Heart left ventricle (tissue), 16 donors: Measurements from ENCODE around the gene TAC4. TPM values are rescaled to one million over a fixed set of nuclear protein-coding genes. Genes with fewer than 3 reads are reported as not detected.

Experiments
- ATAC-seq, 4 donors: fragments of 200-7000 bp; cut with Tn5 transposase; one replicate each; pipeline ENCODE4 v1.9.1; 2020 to 2022; ENCODE audit warnings: moderate library complexity in 4 of 4, mild to moderate bottlenecking in 3 of 4, moderate number of reproducible peaks in 1 of 4
- DNase-seq, 5 donors: peaks; one replicate each; pipeline ENCODE4 v3.0.0-alpha.2; 2020
- H3K27ac ChIP-seq, 12 donors: fragments of 200-600 bp; sonication (generic) in 4 of 12; one replicate each; pipeline versions ENCODE4 v1.5.0 to v1.8.0; 2016 to 2022; ENCODE audit warnings: mild to moderate bottlenecking in 2 of 12
- H3K27me3 ChIP-seq, 9 donors: fragments of 200-600 bp; sonication (generic) in 2 of 9; one replicate each; pipeline versions ENCODE4 v1.5.1 to v1.8.0; 2016 to 2022; ENCODE audit warnings: mild to moderate bottlenecking in 3 of 9
- H3K36me3 ChIP-seq, 9 donors: fragments of 200-600 bp; sonication (generic) in 2 of 9; one replicate each; pipeline versions ENCODE4 v1.5.0 to v1.8.0; 2018 to 2022; ENCODE audit warnings: mild to moderate bottlenecking in 2 of 9
- H3K4me1 ChIP-seq, 12 donors: fragments of 200-600 bp; sonication (generic) in 4 of 12; one replicate each; pipeline versions ENCODE4 v1.5.0 to v1.8.0; 2016 to 2022; ENCODE audit warnings: mild to moderate bottlenecking in 3 of 12
- H3K4me3 ChIP-seq, 12 donors: fragments of 200-600 bp; sonication (generic) in 4 of 12; one replicate each; pipeline versions ENCODE4 v1.5.0 to v1.8.0; 2017 to 2022; ENCODE audit warnings: mild to moderate bottlenecking in 9 of 12, moderate library complexity in 4 of 12
- H3K9me3 ChIP-seq, 12 donors: fragments of 200-600 bp; sonication (generic) in 4 of 12; one replicate each; pipeline versions ENCODE4 v1.5.0 to v1.8.0; 2016 to 2022; ENCODE audit warnings: mild to moderate bottlenecking in 1 of 12
- POLR2A ChIP-seq, 2 donors: fragments of 450-650 bp; IDR thresholded peaks; one replicate each; pipeline ENCODE4 v1.6.1; 2017; ENCODE audit warnings: antibody characterized with exemption in 2 of 2, mild to moderate bottlenecking in 2 of 2, moderate library complexity in 2 of 2
- WGBS, 4 donors: extraction: QIAGEN DNeasy Blood & Tissue Kit in 2 of 4; methylation state at CpG; one replicate each; pipeline versions ENCODE4 v1.1.5 to v1.1.7; 2013 to 2018; 5-methylcytosine and 5-hydroxymethylcytosine counted together
- intact Hi-C, 10 donors: fragments of 100-400 bp; cut with DNase I; formaldehyde crosslinking; loops; one replicate each; pipeline versions ENCODE4 v1.11.1 to v1.14.2; 2022
- polyA plus RNA-seq, 2 donors: library from polyadenylated mRNA; stranded (reverse); fragments of 200-250 nt; gene quantifications; one replicate each; pipeline ENCODE4 v1.2.3, GENCODE V29; 2013
- total RNA-seq, 9 donors: library from RNA; depleted of rRNA in 2 of 9; stranded (reverse); fragments of >200 nt in 2 of 9; fragmentation: NEBNext Ultra II Directional in 3 of 9; extraction: Animal tissue kit (Norgen Biotek cat#: 25700) in 3 of 9; gene quantifications; one replicate each; pipeline versions ENCODE4 v1.1.0 to v1.2.4, GENCODE V29; 2016 to 2023
- TF ChIP-seq, protein P1 (sequence below), 12 donors: fragments of 200-600 bp; sonication (generic) in 4 of 12; IDR thresholded peaks; one replicate each; pipeline versions ENCODE4 v1.5.0 to v1.8.0; 2018 to 2022; ENCODE audit warnings: antibody characterized with exemption in 12 of 12, mild to moderate bottlenecking in 5 of 12
- donor health status: ischemic (EF 13 %, LVEDD 7.1; RV severe dilation, severe dysfunction).
- donor health status: healthy with polysubstance abuse.
- donor health status: DM: no; HTN: yes; CAD: no.
- donor health status: DM: no; HTN: no; CAD: no.
- donor health status: ischemic (EF 25% LVEDD 6.9; RV normal size, moderate dysfunction).
- donor health status: ischemic (EF 25% LVEDD 5.7; RV mildly dilated, moderate dysfunction).
- donor health status: healthy.
- donor health status: DM: yes; HTN: yes; CAD: no.
- donor health status: ischemic (EF 35%, LVEDD 5.7; RV mildly dilated, moderate dysfunction).
- donor health status: nonischemic (EF 11% LVEDD 7.7; RV severe dilation, severe dysfunction).
- donor health status: DM: yes; HTN: yes; CAD: no.
- donor health status: PGD.
- donor health status: ischemic (EF 29% LVEDD 5.4; RV normal size, mild dysfunction).
- donor health status: nonischemic (EF 23%, LVEDD 6.1; RV moderate dilation, normal function).

TAC4 gene
- total and polyA plus RNA-seq, 11 donors = 0.50 to 2.1 (median 1.3) TPM; not detected in 8

- Histone ChIP-seq H3K27me3 (peaks cover 0 to 38% (median 7%) of the 10 kb centered on the region in 9 donors), H3K4me3 (no peak overlapping the region), H3K4me1 (no peaks in the 10 kb centered on the region), H3K9me3 (no peaks in the 10 kb centered on the region), H3K36me3 (no peaks in the 10 kb centered on the region), H3K27ac (no peak overlapping the region)
- intact Hi-C loops = no loop called here
- TF ChIP-seq, protein P1, sequence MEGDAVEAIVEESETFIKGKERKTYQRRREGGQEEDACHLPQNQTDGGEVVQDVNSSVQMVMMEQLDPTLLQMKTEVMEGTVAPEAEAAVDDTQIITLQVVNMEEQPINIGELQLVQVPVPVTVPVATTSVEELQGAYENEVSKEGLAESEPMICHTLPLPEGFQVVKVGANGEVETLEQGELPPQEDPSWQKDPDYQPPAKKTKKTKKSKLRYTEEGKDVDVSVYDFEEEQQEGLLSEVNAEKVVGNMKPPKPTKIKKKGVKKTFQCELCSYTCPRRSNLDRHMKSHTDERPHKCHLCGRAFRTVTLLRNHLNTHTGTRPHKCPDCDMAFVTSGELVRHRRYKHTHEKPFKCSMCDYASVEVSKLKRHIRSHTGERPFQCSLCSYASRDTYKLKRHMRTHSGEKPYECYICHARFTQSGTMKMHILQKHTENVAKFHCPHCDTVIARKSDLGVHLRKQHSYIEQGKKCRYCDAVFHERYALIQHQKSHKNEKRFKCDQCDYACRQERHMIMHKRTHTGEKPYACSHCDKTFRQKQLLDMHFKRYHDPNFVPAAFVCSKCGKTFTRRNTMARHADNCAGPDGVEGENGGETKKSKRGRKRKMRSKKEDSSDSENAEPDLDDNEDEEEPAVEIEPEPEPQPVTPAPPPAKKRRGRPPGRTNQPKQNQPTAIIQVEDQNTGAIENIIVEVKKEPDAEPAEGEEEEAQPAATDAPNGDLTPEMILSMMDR (IDR thresholded peaks at IDR 0.05) = no peak
- no peak for TF ChIP-seq POLR2A (IDR thresholded peaks at IDR 0.05)
- WGBS, 4 donors = 59 to 77% (median 65%) methylated on average over 6 of the region's 6 CpGs
- DNase-seq (no peak), ATAC-seq (no peak)
These were observed 25.6 kb upstream of the TAC4 start for GRCh38 chr17:49873466-49873865.

- ATAC-seq (no peak), DNase-seq (no peak)
- intact Hi-C loops = no loop called here
- no peaks in the 10 kb centered on the region for H3K4me1 ChIP-seq
- 65 to 70% (median 68%) methylated on average over 6 of the region's 6 CpGs for WGBS, 4 donors
- H3K27me3 ChIP-seq = peaks cover 0 to 33% (median 2%) of the 10 kb centered on the region in 9 donors
- H3K4me3 ChIP-seq = no peak overlapping the region
- no peaks in the 10 kb centered on the region for H3K36me3 ChIP-seq
- no peak for TF ChIP-seq POLR2A (IDR thresholded peaks at IDR 0.05)
- TF ChIP-seq, protein P1 (IDR thresholded peaks at IDR 0.05) = no peak
- H3K27ac ChIP-seq = no peak overlapping the region
- no peaks in the 10 kb centered on the region for H3K9me3 ChIP-seq
These were observed 25.0 kb upstream of the TAC4 start for GRCh38 chr17:49872754-49873377.

DNA sequence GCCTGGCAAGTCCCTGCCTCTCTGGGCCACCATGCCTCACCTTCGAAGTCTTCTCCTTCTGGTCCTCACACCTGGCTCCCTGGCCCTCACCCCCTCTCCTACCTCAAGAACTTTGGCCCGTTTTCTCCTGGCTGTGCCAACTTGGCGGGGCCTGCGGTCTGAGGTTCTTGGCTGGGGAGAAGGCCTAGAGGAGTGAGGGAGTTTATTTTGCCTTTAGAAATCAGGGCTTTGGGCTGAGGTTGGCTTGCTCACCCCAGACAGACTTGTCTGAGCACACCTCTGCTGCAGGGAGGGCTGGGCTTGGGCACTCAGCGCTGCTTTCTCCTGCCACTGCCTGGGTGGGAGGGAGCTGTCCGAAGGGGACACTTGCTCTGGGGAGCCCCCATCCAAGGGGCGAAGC, 23.3 kb upstream of the TAC4 start:
- DNase-seq (no peak), ATAC-seq (no peak)
- no peaks in the 10 kb centered on the region for H3K9me3 ChIP-seq
- TF ChIP-seq, protein P1 (IDR thresholded peaks at IDR 0.05) = no peak
- no peak for TF ChIP-seq POLR2A (IDR thresholded peaks at IDR 0.05)
- no peak overlapping the region for H3K4me3 ChIP-seq
- peaks cover 0 to 30% (median 0%) of the 10 kb centered on the region in 9 donors for H3K27me3 ChIP-seq
- no peaks in the 10 kb centered on the region for H3K4me1 ChIP-seq
- 89 to 95% (median 93%) methylated on average over 7 of the region's 7 CpGs for WGBS, 4 donors
- intact Hi-C loops = no loop called here
- no peak overlapping the region for H3K27ac ChIP-seq
- H3K36me3 ChIP-seq = no peaks in the 10 kb centered on the region

GRCh38 chr17:49870298-49870697, 22.4 kb upstream of the TAC4 start:
- H3K27ac ChIP-seq = no peak overlapping the region
- peaks cover 0 to 30% (median 0%) of the 10 kb centered on the region in 9 donors for H3K27me3 ChIP-seq
- H3K4me1 ChIP-seq = no peaks in the 10 kb centered on the region
- intact Hi-C loops = no loop called here
- ATAC-seq (no peak), DNase-seq (no peak)
- H3K4me3 ChIP-seq = no peak overlapping the region
- no peaks in the 10 kb centered on the region for H3K36me3 ChIP-seq
- WGBS, 4 donors = 83 to 95% (median 91%) methylated on average over 11 of the region's 11 CpGs
- no peaks in the 10 kb centered on the region for H3K9me3 ChIP-seq
- TF ChIP-seq POLR2A (IDR thresholded peaks at IDR 0.05) = no peak
- TF ChIP-seq, protein P1 (IDR thresholded peaks at IDR 0.05) = no peak
